Measurements from ENCODE around the gene PANK2.
"Not testable (repeated sequence)": the region's sequence is repeated elsewhere in the genome, so short reads cannot be mapped to it uniquely, and the experiment has no call there.

The PANK2 gene

DNA sequence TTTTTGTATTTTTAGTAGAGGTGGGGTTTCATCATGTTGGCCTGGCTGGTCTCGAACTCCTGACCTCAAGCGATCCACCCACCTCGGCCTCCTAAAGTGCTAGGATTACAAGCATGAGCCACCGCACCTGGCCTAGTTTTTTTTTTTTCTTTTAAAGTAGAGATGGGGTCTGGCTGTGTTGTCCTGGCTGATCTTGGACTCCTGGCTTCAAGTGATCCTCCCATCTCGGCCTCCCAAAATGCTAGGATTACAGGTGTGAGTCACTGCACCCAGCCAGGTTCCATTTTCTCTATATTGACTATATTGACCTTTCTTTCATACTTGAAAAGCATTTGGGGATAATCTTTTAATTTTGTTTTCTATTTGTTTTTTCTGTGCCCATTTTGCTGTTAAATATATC is 13.3 kb downstream of the PANK2 start:
- Histone ChIP-seq H3K9me3 (ENCODE audit: control insufficient read depth, insufficient read depth, low read length) (no peaks in the 10 kb centered on the region), H3K27ac (ENCODE audit: low read depth, low read length) (no peak overlapping the region), H3K9ac (ENCODE audit: low read depth, low read length) (no peak overlapping the region), H3K36me3 (ENCODE audit: control insufficient read depth, insufficient read depth, low read length) (peaks cover 4% of the 10 kb centered on the region), H3K4me1 (ENCODE audit: control insufficient read depth, insufficient read depth, low read length) (peaks cover 13% of the 10 kb centered on the region), H3K4me3 (ENCODE audit: low read depth, low read length) (no peak overlapping the region), H3K27me3 (ENCODE audit: control insufficient read depth, insufficient read depth, low read length) (no peaks in the 10 kb centered on the region)

DNA sequence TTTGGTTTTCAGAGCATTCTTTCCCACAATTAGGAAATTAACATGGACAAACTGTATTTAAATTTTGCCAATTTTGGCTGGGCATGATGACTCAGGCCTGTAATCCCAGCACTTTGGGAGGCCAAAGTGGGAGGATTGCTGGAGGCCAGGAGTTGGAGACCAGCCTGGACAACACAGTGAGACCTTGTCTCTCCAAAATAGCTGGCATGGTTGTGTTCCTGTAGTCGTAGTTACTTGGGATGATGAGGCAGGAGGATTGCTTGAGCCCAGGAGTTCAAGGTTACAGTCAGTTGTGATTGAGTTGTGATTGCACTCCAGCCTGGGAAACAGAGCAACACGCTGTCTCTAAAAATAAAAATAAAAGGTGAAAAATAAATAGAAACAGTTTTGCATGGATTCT is 15.0 kb downstream of the PANK2 start:
- H3K9me3 ChIP-seq (ENCODE audit: control insufficient read depth, insufficient read depth, low read length), result no peaks in the 10 kb centered on the region
- no peak overlapping the region for H3K9ac ChIP-seq (ENCODE audit: low read depth, low read length)
- H3K36me3 ChIP-seq (ENCODE audit: control insufficient read depth, insufficient read depth, low read length), result peaks cover 22% of the 10 kb centered on the region
- no peak overlapping the region for H3K27ac ChIP-seq (ENCODE audit: low read depth, low read length)
- H3K27me3 ChIP-seq (ENCODE audit: control insufficient read depth, insufficient read depth, low read length), result no peaks in the 10 kb centered on the region
- no peak overlapping the region for H3K4me3 ChIP-seq (ENCODE audit: low read depth, low read length)
- peaks cover 13% of the 10 kb centered on the region for H3K4me1 ChIP-seq (ENCODE audit: control insufficient read depth, insufficient read depth, low read length)

- peaks cover 28% of the 10 kb centered on the region for H3K36me3 ChIP-seq (ENCODE audit: control insufficient read depth, insufficient read depth, low read length)
- H3K27me3 ChIP-seq (ENCODE audit: control insufficient read depth, insufficient read depth, low read length), result no peaks in the 10 kb centered on the region
- no peaks in the 10 kb centered on the region for H3K9me3 ChIP-seq (ENCODE audit: control insufficient read depth, insufficient read depth, low read length)
- H3K9ac ChIP-seq (ENCODE audit: low read depth, low read length), result no peak overlapping the region
- H3K27ac ChIP-seq (ENCODE audit: low read depth, low read length), result no peak overlapping the region
- peaks cover 12% of the 10 kb centered on the region for H3K4me1 ChIP-seq (ENCODE audit: control insufficient read depth, insufficient read depth, low read length)
- H3K4me3 ChIP-seq (ENCODE audit: low read depth, low read length), result no peak overlapping the region
These were observed 15.7 kb downstream of the PANK2 start for GRCh38 chr20:3904857-3905256.

- not testable (repeated sequence) for H3K4me1 ChIP-seq (ENCODE audit: control insufficient read depth, insufficient read depth, low read length); H3K4me3 ChIP-seq (ENCODE audit: low read depth, low read length); H3K9me3 ChIP-seq (ENCODE audit: control insufficient read depth, insufficient read depth, low read length); H3K27ac ChIP-seq (ENCODE audit: low read depth, low read length); H3K9ac ChIP-seq (ENCODE audit: low read depth, low read length); H3K27me3 ChIP-seq (ENCODE audit: control insufficient read depth, insufficient read depth, low read length)
- H3K36me3 ChIP-seq (ENCODE audit: control insufficient read depth, insufficient read depth, low read length), result peaks cover 49% of the 10 kb centered on the region
These were observed 17.8 kb downstream of the PANK2 start for GRCh38 chr20:3906744-3907721.

DNA sequence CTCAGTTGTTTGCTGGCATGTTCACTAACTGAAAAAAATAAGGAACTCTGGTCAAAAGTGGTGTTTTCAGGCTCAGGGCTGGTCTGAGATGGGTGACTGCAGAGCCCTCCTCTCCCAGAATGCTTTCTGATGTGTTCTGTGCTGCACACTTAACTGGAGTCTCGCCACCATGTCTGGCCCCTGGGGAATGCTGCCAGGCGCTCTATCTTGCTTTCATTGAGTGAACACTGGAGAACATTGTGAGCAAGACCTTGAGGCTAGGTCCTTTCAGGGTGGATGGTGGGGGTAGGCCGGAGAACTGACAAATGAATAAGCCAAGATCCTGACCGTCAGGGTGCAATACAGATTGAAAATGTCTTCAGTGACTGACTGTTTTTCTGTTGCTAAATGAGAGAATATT is 19.5 kb downstream of the PANK2 start:
- Histone ChIP-seq H3K4me3 (ENCODE audit: low read depth, low read length) (no peak overlapping the region), H3K36me3 (ENCODE audit: control insufficient read depth, insufficient read depth, low read length) (peaks cover 65% of the 10 kb centered on the region), H3K9me3 (ENCODE audit: control insufficient read depth, insufficient read depth, low read length) (no peaks in the 10 kb centered on the region), H3K4me1 (ENCODE audit: control insufficient read depth, insufficient read depth, low read length) (no peaks in the 10 kb centered on the region), H3K27me3 (ENCODE audit: control insufficient read depth, insufficient read depth, low read length) (no peaks in the 10 kb centered on the region), H3K9ac (ENCODE audit: low read depth, low read length) (no peak overlapping the region), H3K27ac (ENCODE audit: low read depth, low read length) (no peak overlapping the region)

GRCh38 chr20:3909952-3910366 is 20.8 kb downstream of the PANK2 start:
- no peaks in the 10 kb centered on the region for H3K4me1 ChIP-seq (ENCODE audit: control insufficient read depth, insufficient read depth, low read length)
- no peak overlapping the region for H3K9ac ChIP-seq (ENCODE audit: low read depth, low read length)
- peaks cover 77% of the 10 kb centered on the region for H3K36me3 ChIP-seq (ENCODE audit: control insufficient read depth, insufficient read depth, low read length)
- H3K4me3 ChIP-seq (ENCODE audit: low read depth, low read length), result no peak overlapping the region
- H3K9me3 ChIP-seq (ENCODE audit: control insufficient read depth, insufficient read depth, low read length), result no peaks in the 10 kb centered on the region
- H3K27ac ChIP-seq (ENCODE audit: low read depth, low read length), result no peak overlapping the region
- no peaks in the 10 kb centered on the region for H3K27me3 ChIP-seq (ENCODE audit: control insufficient read depth, insufficient read depth, low read length)

GRCh38 chr20:3910853-3911252 is 21.7 kb downstream of the PANK2 start:
- Histone ChIP-seq H3K36me3 (ENCODE audit: control insufficient read depth, insufficient read depth, low read length) (peaks cover 84% of the 10 kb centered on the region), H3K27me3 (ENCODE audit: control insufficient read depth, insufficient read depth, low read length) (no peaks in the 10 kb centered on the region), H3K9ac (ENCODE audit: low read depth, low read length) (no peak overlapping the region), H3K27ac (ENCODE audit: low read depth, low read length) (no peak overlapping the region), H3K4me1 (ENCODE audit: control insufficient read depth, insufficient read depth, low read length) (no peaks in the 10 kb centered on the region), H3K4me3 (ENCODE audit: low read depth, low read length) (no peak overlapping the region), H3K9me3 (ENCODE audit: control insufficient read depth, insufficient read depth, low read length) (no peaks in the 10 kb centered on the region)

DNA sequence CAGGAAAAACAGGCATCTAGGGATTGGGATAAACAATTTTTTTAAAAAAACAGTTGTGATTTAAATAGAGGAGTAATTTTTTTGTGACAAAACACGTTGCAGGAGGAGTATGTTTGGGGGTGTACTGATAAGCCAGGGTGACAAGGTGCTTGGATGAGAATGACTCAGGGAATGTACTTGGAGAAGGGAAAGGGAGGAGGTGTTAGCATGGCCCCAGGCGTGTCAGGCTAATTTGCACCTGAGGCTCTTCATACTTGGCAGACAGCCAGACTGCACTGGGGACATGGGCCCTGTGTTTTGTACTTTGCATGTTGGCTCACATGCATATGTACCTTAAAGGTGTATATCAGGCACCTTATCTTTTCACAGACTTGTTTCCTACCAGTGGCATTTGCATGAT is 22.8 kb downstream of the PANK2 start:
- Histone ChIP-seq H3K27me3 (ENCODE audit: control insufficient read depth, insufficient read depth, low read length) (no peaks in the 10 kb centered on the region), H3K9me3 (ENCODE audit: control insufficient read depth, insufficient read depth, low read length) (no peaks in the 10 kb centered on the region), H3K9ac (ENCODE audit: low read depth, low read length) (no peak overlapping the region), H3K4me1 (ENCODE audit: control insufficient read depth, insufficient read depth, low read length) (no peaks in the 10 kb centered on the region), H3K27ac (ENCODE audit: low read depth, low read length) (no peak overlapping the region), H3K36me3 (ENCODE audit: control insufficient read depth, insufficient read depth, low read length) (peaks cover 95% of the 10 kb centered on the region), H3K4me3 (ENCODE audit: low read depth, low read length) (no peak overlapping the region)

DNA sequence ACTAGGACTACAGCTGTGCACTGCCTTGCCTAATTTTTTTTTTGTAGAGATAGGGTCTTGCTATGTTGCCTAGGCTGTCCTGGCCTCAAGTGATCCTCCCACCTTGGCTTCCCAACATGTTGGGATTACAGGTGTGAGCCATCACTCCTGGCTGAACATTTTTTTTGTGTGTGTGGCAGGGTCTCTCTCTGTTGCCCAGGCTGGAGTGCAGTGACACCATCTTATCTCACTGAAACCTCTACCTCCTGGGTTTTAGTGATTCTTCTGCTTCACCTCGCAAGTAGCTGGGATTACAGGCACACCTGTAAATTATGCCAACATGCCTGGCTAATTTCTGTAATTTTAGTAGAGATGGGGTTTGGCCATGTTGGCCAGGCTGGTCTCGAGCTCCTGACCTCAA is 25.3 kb downstream of the PANK2 start:
- Histone ChIP-seq H3K9ac (ENCODE audit: low read depth, low read length) (no peak overlapping the region), H3K4me3 (ENCODE audit: low read depth, low read length) (no peak overlapping the region), H3K4me1 (ENCODE audit: control insufficient read depth, insufficient read depth, low read length) (no peaks in the 10 kb centered on the region), H3K36me3 (ENCODE audit: control insufficient read depth, insufficient read depth, low read length) (peaks cover 95% of the 10 kb centered on the region), H3K27me3 (ENCODE audit: control insufficient read depth, insufficient read depth, low read length) (no peaks in the 10 kb centered on the region), H3K27ac (ENCODE audit: low read depth, low read length) (no peak overlapping the region), H3K9me3 (ENCODE audit: control insufficient read depth, insufficient read depth, low read length) (no peaks in the 10 kb centered on the region)

DNA sequence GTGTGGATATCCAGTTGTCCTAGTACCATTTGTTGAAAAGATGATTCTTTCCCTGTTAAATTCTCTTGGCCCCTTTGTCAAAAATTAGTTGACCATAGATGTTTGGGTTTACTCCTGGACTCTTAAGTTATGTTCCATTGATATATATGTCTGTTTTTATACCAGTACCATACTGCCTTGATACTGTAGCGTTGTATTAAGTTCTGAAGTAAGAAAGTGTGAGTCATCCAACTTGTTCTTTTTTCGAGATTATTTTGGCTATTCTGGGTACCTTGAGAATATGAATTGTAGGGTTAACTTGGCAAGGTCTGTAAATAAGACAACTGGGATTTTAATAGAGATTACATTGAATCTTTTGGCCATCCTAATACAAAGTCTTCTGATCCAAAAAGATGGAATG is 26.5 kb downstream of the PANK2 start:
- Histone ChIP-seq H3K27ac (ENCODE audit: low read depth, low read length) (no peak overlapping the region), H3K9ac (ENCODE audit: low read depth, low read length) (no peak overlapping the region), H3K9me3 (ENCODE audit: control insufficient read depth, insufficient read depth, low read length) (no peaks in the 10 kb centered on the region), H3K36me3 (ENCODE audit: control insufficient read depth, insufficient read depth, low read length) (peaks cover 95% of the 10 kb centered on the region), H3K4me1 (ENCODE audit: control insufficient read depth, insufficient read depth, low read length) (no peaks in the 10 kb centered on the region), H3K4me3 (ENCODE audit: low read depth, low read length) (no peak overlapping the region), H3K27me3 (ENCODE audit: control insufficient read depth, insufficient read depth, low read length) (no peaks in the 10 kb centered on the region)

DNA sequence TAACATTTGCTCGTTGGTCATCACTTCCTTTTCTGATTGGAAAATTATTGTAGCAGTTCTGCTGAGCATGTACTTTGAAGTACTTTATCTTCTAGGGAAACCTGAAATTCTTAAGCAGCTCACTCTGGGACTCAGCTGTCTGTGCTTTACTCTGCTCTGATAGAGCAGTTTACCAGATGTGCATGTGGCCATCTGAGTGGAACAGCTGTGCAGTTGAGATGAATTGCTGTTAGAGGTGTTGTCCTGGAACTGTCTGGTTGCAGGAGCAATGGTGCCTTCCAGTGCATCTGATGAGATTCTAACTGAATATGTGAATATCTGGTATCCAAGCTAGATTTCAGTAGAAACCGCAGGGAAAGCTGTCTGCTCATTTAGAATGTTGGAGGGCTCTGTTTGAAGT is 27.2 kb downstream of the PANK2 start:
- no peak overlapping the region for H3K4me3 ChIP-seq (ENCODE audit: low read depth, low read length)
- H3K9ac ChIP-seq (ENCODE audit: low read depth, low read length), result no peak overlapping the region
- H3K27ac ChIP-seq (ENCODE audit: low read depth, low read length), result no peak overlapping the region
- peaks cover 92% of the 10 kb centered on the region for H3K36me3 ChIP-seq (ENCODE audit: control insufficient read depth, insufficient read depth, low read length)
- H3K9me3 ChIP-seq (ENCODE audit: control insufficient read depth, insufficient read depth, low read length), result no peaks in the 10 kb centered on the region
- no peaks in the 10 kb centered on the region for H3K4me1 ChIP-seq (ENCODE audit: control insufficient read depth, insufficient read depth, low read length)
- H3K27me3 ChIP-seq (ENCODE audit: control insufficient read depth, insufficient read depth, low read length), result no peaks in the 10 kb centered on the region
